Activated B cell treated with CpG ODN at 0.5 μM for 24 hours (primary cell): ENCODE data around the gene SPAG7. TPM values are rescaled to one million over a fixed set of nuclear protein-coding genes. Genes with fewer than 3 reads are reported as not detected.

Source experiments
- ATAC-seq: fragments of 200-7000 bp; cut with Tn5 transposase; one replicate; pipeline ENCODE4 v1.10.0; 2021; ENCODE audit warnings: low read depth, mild to moderate bottlenecking, moderate library complexity
- CTCF ChIA-PET: fragments of 350-600 bp; sonication (Branson Sonifier 250); formaldehyde crosslinking; loops from one replicate; lab custom pipeline; 2021; ENCODE audit warnings: antibody characterized with exemption; lab: Charles Lee
- POLR2A ChIA-PET: fragments of 350-600 bp; sonication (Branson Sonifier 250); formaldehyde crosslinking; loops from one replicate; lab custom pipeline; 2021; ENCODE audit warnings: antibody characterized with exemption; lab: Charles Lee
- DNase-seq: peaks from one replicate; pipeline ENCODE4 v3.0.0; 2022
- H3K27ac Mint-ChIP-seq: one replicate; pipeline ENCODE4 v1.8.0; 2020; ENCODE audit warnings: mixed read lengths
- H3K27me3 Mint-ChIP-seq: one replicate; pipeline ENCODE4 v1.8.0; 2021; ENCODE audit warnings: mixed read lengths
- H3K36me3 Mint-ChIP-seq: one replicate; pipeline ENCODE4 v1.8.0; 2021; ENCODE audit warnings: low read depth, mixed read lengths
- H3K4me1 Mint-ChIP-seq: one replicate; pipeline ENCODE4 v1.8.0; 2021; ENCODE audit warnings: mixed read lengths
- H3K4me3 Mint-ChIP-seq: one replicate; pipeline ENCODE4 v1.8.0; 2020; ENCODE audit warnings: mild to moderate bottlenecking, mixed read lengths
- H3K9me3 Mint-ChIP-seq: one replicate; pipeline ENCODE4 v1.8.0; 2020; ENCODE audit warnings: mixed read lengths
- intact Hi-C: fragments of 100-400 bp; cut with micrococcal nuclease; formaldehyde crosslinking; loops from one replicate; pipeline ENCODE4 v1.15.1; 2024
- total RNA-seq: library from RNA; stranded (reverse); gene quantifications from 2 replicates; pipeline ENCODE4 v1.2.3, GENCODE V29; 2022
- TF ChIP-seq, protein P1 (sequence below): fragments of 200-600 bp; IDR thresholded peaks from one replicate; pipeline ENCODE4 v1.8.0; 2022; ENCODE audit warnings: antibody characterized with exemption, mild to moderate bottlenecking

The SPAG7 gene
- total RNA-seq, 1 donor from 2014 or later: 64.2 TPM

DNA sequence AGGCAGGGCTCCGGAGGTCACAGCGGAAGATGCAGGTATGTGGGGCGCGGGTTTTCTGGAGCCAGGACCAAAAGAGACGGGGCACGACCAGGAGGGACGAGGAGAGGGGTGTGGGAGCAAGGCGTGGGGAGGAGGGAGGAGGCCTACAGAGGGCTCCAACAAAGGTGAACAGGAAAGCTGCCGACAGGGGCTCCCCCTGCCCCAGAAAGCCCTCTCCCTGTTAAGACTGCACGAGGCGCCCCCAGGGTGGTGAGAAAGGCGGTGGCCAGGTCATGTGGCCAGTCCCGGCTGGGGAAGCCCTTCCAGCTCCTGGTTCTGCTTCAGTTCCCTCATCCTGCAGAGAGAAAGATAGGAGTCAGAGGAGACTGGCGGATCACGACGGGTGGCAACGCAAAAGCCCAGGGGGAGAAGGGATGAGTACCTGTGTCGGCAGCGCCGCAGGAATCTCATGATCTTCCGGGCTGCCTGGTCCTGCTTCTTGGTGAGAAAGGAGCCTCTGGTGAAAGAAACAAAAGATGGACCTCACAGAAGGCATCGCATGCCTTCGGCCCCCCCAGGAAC is 949 bp upstream of the SPAG7 start:
- ChIA-PET CTCF (interaction anchor here (1.3 to 3.4 kb wide), 2 partner anchors 19 to 29 kb away, joined by 4 to 17 read pairs; partner anchors contain the start of genes CAMTA2 and KIF1C), POLR2A (interaction anchor here (0.6 to 11.6 kb wide), 11 partner anchors 10 to 259 kb away, joined by 3 to 391 read pairs (median 12); partner anchors contain the start of genes CAMTA2, ENO3, INCA1 and KIF1C)
- no peaks in the 10 kb centered on the region for H3K27me3 Mint-ChIP-seq
- no peaks in the 10 kb centered on the region for H3K9me3 Mint-ChIP-seq
- H3K36me3 Mint-ChIP-seq: peaks cover 46% of the 10 kb centered on the region
- H3K27ac Mint-ChIP-seq: no peak overlapping the region
- H3K4me1 Mint-ChIP-seq: peaks cover 18% of the 10 kb centered on the region
- intact Hi-C loops: loop anchor here (5.0 kb wide), 3 partner anchors 36 to 256 kb away; partner anchors contain the start of genes ARRB2, GP1BA and ZFP3
- TF ChIP-seq, protein P1, sequence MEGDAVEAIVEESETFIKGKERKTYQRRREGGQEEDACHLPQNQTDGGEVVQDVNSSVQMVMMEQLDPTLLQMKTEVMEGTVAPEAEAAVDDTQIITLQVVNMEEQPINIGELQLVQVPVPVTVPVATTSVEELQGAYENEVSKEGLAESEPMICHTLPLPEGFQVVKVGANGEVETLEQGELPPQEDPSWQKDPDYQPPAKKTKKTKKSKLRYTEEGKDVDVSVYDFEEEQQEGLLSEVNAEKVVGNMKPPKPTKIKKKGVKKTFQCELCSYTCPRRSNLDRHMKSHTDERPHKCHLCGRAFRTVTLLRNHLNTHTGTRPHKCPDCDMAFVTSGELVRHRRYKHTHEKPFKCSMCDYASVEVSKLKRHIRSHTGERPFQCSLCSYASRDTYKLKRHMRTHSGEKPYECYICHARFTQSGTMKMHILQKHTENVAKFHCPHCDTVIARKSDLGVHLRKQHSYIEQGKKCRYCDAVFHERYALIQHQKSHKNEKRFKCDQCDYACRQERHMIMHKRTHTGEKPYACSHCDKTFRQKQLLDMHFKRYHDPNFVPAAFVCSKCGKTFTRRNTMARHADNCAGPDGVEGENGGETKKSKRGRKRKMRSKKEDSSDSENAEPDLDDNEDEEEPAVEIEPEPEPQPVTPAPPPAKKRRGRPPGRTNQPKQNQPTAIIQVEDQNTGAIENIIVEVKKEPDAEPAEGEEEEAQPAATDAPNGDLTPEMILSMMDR: no peak
- DNase-seq (no peak), ATAC-seq (no peak)
- no peak overlapping the region for H3K4me3 Mint-ChIP-seq

DNA sequence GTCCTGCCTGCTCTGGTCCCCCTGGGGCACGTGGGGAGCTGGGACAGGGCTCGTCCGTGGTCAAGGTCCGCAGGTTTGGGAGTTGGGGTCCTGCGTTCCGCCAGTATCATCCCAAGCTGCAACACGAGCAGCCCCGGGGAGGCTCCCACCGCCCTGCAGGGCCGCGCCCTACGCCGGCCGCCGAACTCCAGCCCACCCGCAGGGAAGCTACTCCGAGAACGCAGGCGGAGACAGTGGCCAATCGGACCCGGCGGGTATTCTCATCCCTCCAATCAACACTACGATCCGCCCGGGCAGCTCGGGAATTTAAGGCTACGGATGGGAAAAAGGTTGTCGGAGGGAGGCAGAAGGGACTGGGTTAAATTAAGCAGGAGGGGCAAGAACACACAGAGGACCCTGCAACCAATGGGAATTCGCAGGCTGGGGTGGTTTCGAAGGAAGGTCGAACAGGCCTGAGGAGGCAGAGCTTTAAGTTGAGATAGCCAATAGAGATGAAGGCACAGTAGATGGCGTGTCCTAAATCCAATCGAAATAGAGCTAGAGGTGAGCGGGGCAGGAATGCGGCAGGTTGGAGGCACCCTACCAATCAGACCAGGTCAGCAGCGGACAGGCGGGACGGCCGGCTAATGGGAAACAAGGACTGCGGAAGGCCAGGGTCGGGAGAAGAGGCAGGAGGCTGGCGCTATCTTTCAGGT is 626 bp downstream of the SPAG7 start:
- TF ChIP-seq, protein P1: no peak
- H3K36me3 Mint-ChIP-seq: peaks cover 34% of the 10 kb centered on the region
- no peak overlapping the region for H3K27ac Mint-ChIP-seq
- POLR2A ChIA-PET: interaction anchor here (0.6 to 11.6 kb wide), 32 partner anchors 10 to 823 kb away, joined by 3 to 391 read pairs (median 6); partner anchors contain the start of genes C17orf107, CAMTA2, CHRNE and CYB5D2
- CTCF ChIA-PET: interaction anchor here (0.6 to 3.4 kb wide), 11 partner anchors 13 to 400 kb away, joined by 3 to 17 read pairs (median 4); partner anchors contain the start of genes CAMTA2, CHRNE, PFN1 and RNF167
- ATAC-seq: peak; percentile 87
- intact Hi-C loops: loop anchor here (1.0 to 5.0 kb wide), 10 partner anchors 18 to 255 kb away; partner anchors contain the start of genes ARRB2, CAMTA2, GP1BA and INCA1
- H3K4me1 Mint-ChIP-seq: peaks cover 18% of the 10 kb centered on the region
- no peaks in the 10 kb centered on the region for H3K9me3 Mint-ChIP-seq
- H3K27me3 Mint-ChIP-seq: no peaks in the 10 kb centered on the region
- H3K4me3 Mint-ChIP-seq: no peak overlapping the region
- DNase-seq: no peak

DNA sequence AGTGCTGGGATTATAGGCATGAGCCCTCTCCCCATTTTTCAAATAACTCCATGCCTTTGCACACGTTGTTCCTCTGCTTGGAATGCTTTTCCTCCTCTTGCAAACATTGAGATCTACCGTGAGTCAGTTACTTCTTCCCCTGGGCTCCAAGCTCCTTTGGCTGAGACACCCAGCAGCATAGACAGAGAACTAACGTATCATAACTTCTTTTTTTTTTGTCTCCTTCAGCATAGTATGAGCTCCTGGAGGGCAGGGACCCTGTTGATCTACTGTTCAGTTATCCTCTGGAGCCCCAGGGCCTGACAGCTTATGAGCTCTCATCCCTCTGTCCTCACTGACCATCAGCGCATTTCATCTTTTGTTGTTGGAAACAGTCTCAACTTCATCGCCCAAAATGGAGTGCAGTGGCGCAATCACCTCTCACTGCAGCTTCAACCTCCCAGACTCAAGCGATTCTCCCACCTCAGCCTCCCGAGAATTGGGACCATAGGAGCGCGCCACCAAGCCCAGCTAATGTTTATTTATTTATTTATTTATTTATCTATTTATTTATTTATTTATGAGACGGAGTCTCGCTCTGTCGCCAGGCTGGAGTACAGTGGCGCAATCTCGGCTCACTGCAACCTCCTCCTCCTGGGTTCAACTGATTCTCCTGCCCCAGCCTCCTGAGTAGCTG is 2.2 kb downstream of the SPAG7 start:
- intact Hi-C loops: loop anchor here (5.0 kb wide), 3 partner anchors 33 to 253 kb away; partner anchors contain the start of genes ARRB2, GP1BA and ZFP3
- ChIA-PET POLR2A (interaction anchor here (0.5 to 11.6 kb wide), 10 partner anchors 9 to 137 kb away, joined by 3 to 391 read pairs (median 10); partner anchors contain the start of genes CAMTA2, CHRNE, ENO3 and INCA1), CTCF (interaction anchor here (3.4 kb wide), 1 partner anchor 22 kb away, joined by 17 read pairs; the partner anchor contains the start of gene CAMTA2)
- Mint-ChIP-seq H3K4me3 (no peak overlapping the region), H3K27me3 (no peaks in the 10 kb centered on the region), H3K4me1 (peaks cover 17% of the 10 kb centered on the region), H3K27ac (no peak overlapping the region), H3K9me3 (no peaks in the 10 kb centered on the region), H3K36me3 (peaks cover 33% of the 10 kb centered on the region)
- no peak for DNase-seq
- TF ChIP-seq, protein P1: no peak
- ATAC-seq: no peak

DNA sequence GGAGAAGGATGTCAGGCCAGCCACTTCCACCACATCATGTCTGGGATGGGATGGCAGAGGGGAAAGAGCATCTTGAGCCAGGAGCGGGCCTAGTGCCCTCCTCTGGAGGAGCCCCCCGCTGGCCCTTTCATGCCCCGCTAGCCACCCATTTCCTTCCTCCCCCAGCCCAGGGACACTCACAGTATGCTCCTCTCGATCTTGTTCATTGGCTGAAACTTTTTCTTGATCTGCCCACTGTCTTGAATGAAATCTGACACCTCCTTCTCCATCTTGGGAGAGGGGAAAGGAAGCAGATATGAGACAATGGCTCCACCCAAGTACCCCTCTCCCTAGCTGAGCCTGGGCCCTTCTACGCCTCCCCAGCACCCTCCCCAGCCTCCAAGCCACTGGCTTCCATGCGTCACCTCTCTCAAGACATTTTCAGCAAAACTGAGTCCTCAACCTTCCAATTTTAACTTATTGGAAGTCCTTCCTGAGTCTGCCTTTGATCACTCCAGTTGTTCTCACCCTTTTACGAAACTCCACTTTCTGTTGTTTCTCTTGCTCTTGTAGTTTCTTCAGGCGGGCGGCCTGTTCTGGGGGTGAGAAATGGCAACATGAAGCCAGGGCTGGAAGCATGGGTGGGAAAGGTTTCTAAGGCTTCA is 7.2 kb downstream of the SPAG7 start:
- intact Hi-C loops: no loop called here
- peaks cover 42% of the 10 kb centered on the region for H3K36me3 Mint-ChIP-seq
- H3K9me3 Mint-ChIP-seq: no peaks in the 10 kb centered on the region
- no peaks in the 10 kb centered on the region for H3K27me3 Mint-ChIP-seq
- no peak for DNase-seq
- CTCF ChIA-PET: no interaction called here
- H3K4me1 Mint-ChIP-seq: peaks cover 5% of the 10 kb centered on the region
- POLR2A ChIA-PET: interaction anchor here (1.2 kb wide), 1 partner anchor 20 kb away, joined by 3 read pairs; the partner anchor contains the start of genes RNF167 and SLC25A11
- no peak overlapping the region for H3K27ac Mint-ChIP-seq
- ATAC-seq: no peak
- TF ChIP-seq, protein P1: no peak
- no peak overlapping the region for H3K4me3 Mint-ChIP-seq
